ENCODE data around the gene PXT1.

The PXT1 gene

DNA sequence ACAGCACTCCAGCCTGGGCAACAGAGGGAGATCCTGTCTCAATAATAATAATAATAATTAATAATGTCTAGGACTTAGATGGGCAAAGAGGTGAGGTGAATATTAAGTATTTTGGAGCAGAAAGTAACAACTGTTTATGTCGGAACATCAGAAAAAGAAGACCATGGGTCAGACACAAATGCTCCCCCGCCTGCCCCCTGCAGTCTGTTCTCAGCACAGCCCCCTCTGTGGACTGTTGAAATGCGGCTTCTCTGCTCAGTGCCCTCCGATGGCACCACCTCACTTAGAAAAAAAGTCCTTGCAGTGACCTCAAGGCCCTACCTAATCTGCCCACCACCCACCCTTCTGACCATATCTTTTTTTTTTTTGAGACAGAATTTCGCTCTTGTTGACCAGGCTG is 50.0 kb downstream of the PXT1 start:
- Mint-ChIP-seq H3K27me3 (peaks cover 62% of the 10 kb centered on the region), H3K4me1 (peaks cover 8% of the 10 kb centered on the region), H3K36me3 (no peaks in the 10 kb centered on the region), H3K4me3 (no peak overlapping the region), H3K27ac (no peak overlapping the region), H3K9me3 (no peaks in the 10 kb centered on the region)
- CTCF ChIA-PET: no interaction called here
- DNase-seq: no peak

DNA sequence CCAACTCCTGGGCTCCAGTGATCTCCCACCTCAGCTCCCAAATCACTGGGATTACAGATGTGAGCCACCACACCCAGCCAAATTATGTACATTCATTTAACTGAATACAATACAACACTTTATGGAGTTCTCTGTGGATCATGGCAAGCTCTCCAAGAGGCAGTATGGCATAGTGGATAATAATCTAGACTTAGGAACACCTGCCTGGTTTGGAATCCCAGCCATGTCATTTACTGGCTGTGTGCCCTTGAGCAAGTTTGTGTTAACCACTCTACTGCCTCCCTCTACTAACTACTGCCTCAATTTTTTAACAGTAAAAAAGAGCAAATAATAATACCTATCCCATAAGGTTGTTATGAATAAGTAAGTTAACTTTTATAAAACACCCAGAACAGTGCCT is 53.3 kb downstream of the PXT1 start:
- no peak overlapping the region for H3K4me3 Mint-ChIP-seq

DNA sequence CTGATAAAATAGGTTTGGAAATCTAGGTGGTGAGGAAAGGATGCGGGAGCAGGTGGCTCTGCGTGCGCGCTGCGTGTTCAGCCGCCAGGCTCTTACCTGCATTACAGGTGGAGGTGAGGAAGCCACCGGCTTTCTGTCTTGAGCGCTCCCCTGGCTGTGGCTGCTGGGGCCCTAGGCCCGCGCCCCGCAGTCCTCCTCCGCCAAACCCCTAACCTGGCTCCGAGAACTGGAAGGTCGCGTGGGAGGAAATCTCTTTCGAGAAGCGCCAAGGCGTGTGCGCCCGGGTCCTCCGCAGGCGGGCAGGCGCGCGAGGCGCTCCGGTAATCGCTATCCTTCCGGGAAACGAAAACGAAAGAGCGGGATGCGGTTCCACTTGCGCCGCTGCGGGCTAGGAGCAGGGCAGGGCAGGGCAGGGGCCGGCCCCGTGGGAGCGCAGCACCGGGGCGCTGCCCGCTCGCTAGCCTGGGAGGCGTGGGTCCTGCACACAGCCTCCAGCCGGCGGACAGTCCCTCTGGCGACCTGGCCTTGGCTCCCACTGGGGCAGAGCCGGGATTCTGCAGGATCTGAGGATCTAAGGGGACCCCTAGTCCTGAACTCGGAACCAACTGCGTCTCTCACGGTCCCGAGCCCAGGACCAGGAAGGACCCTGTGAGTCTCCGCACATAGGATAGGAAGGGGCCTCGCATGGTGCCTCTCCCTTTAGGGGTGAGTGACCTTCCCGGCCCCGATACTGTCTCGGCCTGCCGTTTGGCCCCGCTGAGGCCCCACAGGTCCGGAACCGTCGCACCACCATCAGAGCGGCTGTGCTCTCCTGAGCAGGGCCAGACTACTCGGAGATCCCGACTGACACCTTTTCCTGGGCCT is 55.0 kb downstream of the PXT1 start, which contains the start of gene ETV7:
Gene ETV7 (minus strand): TSS at position 230 of the 864 bp plus-strand sequence. CDS start 128 bp downstream, at position 102.
- CTCF ChIA-PET: interaction anchor here (0.8 to 1.3 kb wide), 2 partner anchors 21 to 28 kb away, joined by 3 to 6 read pairs; no protein-coding TSS in a partner anchor
- H3K4me1 Mint-ChIP-seq: peaks cover 44% of the 10 kb centered on the region
- peaks cover 11% of the 10 kb centered on the region for H3K36me3 Mint-ChIP-seq
- peak within 1 kb of the TSS; percentile 76 for H3K27ac Mint-ChIP-seq
- H3K4me3 Mint-ChIP-seq: peak within 1 kb of the TSS; percentile 89
- peaks cover 56% of the 10 kb centered on the region for H3K27me3 Mint-ChIP-seq
- DNase-seq: peak; percentile 75
- H3K9me3 Mint-ChIP-seq: no peaks in the 10 kb centered on the region

More for the DNA sequence above, 53.3 kb downstream of the PXT1 start:
- Mint-ChIP-seq H3K27me3 (peaks cover 72% of the 10 kb centered on the region), H3K36me3 (peaks cover 7% of the 10 kb centered on the region), H3K4me1 (peaks cover 30% of the 10 kb centered on the region), H3K27ac (no peak overlapping the region), H3K9me3 (no peaks in the 10 kb centered on the region)
- CTCF ChIA-PET: no interaction called here
- DNase-seq: no peak

DNA sequence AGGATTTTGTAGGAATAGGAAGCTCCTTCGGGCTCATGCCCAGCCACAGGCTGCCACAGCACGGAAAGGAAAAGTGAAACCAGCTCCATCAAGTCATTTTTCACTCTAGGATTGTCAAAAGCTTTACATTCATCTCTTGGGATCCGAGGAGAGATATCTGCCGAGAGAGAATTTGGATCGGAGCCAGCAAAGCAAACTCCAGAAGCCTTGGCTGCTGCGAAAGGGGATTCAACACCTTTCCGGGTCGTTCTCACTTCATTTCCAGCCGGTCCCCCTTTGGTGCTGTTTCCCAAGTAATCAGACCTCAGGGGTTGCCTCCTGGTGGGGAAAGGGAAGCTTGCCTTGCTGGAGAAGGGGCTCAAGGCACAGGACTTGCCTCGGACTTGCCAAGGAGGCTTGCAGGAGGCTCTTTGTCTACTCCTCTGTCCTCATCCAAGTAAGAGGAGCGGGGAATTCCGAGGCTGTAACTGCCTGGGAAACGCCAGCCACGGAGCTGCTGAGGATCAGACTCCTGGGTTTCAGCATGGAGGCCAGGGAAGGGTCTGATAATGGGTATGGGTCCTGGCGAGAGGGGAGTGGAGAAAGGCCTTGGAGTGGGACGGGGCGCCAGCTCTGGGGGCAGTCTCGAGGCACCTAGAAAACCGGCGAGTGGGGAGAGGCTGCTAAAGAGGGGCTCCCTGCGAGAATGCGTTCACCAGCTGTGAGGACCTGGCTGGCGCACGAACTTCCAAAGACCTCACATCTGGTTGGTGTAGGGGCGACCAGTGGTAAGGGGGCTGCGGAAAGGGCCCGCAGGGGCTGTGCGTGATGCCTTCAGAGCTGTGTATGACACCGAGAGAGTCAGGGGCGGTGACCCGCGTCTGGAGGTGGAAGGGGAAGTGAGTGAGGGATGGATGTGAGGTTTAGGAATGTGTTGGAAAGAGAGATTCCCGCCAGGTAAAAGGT is 55.9 kb downstream of the PXT1 start:
- DNase-seq: peak; percentile 39
- peak overlapping the region; percentile 76 for H3K27ac Mint-ChIP-seq
- CTCF ChIA-PET: interaction anchor here (0.8 to 1.3 kb wide), 2 partner anchors 22 to 27 kb away, joined by 3 to 6 read pairs; no protein-coding TSS in a partner anchor

DNA sequence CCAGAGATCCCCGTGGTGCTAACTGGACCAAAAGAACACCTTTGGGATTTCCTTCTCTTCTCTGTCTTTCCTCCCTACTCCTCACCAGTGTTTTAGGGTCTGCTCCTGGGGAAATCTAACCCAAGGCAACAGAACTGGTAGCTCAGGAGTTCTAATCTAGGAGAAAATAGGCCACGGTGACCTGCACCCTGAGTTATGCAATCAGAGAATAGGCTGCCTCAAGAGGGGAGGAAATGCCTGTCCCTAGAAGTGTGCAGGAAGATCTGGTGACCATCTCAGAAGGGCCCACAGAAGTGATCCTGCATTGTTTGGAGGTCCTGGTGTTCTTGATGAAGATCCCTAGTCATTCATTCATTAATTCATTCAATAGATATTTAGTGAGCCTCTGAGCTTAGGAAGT is 58.6 kb downstream of the PXT1 start:
- CTCF ChIA-PET: no interaction called here
- H3K4me3 Mint-ChIP-seq: no peak overlapping the region
- no peak for DNase-seq
- no peak overlapping the region for H3K27ac Mint-ChIP-seq
- peaks cover 35% of the 10 kb centered on the region for H3K27me3 Mint-ChIP-seq
- peaks cover 44% of the 10 kb centered on the region for H3K4me1 Mint-ChIP-seq
- peaks cover 11% of the 10 kb centered on the region for H3K36me3 Mint-ChIP-seq
- H3K9me3 Mint-ChIP-seq: no peaks in the 10 kb centered on the region

More for the DNA sequence above, 55.9 kb downstream of the PXT1 start:
- H3K4me3 Mint-ChIP-seq: peak overlapping the region; percentile 89
- peaks cover 11% of the 10 kb centered on the region for H3K36me3 Mint-ChIP-seq
- peaks cover 44% of the 10 kb centered on the region for H3K4me1 Mint-ChIP-seq
- H3K27me3 Mint-ChIP-seq: peaks cover 47% of the 10 kb centered on the region
- H3K9me3 Mint-ChIP-seq: no peaks in the 10 kb centered on the region

DNA sequence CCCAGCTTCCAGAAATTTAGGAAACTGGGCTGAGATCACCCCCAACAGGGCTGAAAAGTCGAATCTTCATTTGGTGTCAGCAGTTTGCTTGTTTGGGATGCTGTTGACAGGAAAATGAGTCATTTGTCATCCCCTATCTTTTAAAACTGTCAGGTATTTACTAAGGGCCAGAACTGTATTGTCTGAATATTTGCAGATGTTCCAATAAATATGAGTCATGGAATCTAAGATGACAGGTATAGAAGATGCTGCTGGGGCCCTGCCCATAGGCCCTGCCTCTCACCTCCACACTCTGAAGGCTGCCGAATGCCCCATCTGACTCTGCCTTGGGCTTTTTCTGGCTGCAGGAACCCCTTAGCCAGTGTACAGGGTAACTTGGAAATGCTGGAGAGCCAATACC is 59.0 kb downstream of the PXT1 start:
- peaks cover 32% of the 10 kb centered on the region for H3K27me3 Mint-ChIP-seq
- H3K9me3 Mint-ChIP-seq: no peaks in the 10 kb centered on the region
- H3K36me3 Mint-ChIP-seq: peaks cover 11% of the 10 kb centered on the region
- no peak overlapping the region for H3K27ac Mint-ChIP-seq
- H3K4me3 Mint-ChIP-seq: no peak overlapping the region
- no peak for DNase-seq
- CTCF ChIA-PET: interaction anchor here (0.7 kb wide), 1 partner anchor 9 kb away, joined by 3 read pairs; no protein-coding TSS in a partner anchor
- peaks cover 44% of the 10 kb centered on the region for H3K4me1 Mint-ChIP-seq

DNA sequence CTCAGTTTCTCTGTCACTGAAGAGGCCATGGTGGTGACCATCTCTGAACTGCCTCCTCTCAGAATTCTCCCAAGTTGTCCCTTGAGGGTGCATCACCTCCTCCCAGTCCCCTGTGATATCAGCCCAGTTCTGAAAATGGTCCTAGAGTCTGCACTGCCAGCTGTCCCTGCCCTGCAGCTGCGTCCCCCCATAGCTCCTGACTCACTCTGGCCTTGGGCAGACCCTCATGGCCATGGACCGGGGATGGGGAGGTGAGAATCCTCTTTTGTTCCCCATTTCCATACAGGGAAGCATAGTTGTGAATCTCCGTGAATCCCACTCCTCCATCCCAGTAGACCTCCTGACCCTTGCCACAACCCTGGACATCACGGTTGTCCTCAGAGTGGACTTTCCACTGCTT is 59.7 kb downstream of the PXT1 start:
- H3K4me1 Mint-ChIP-seq: peaks cover 37% of the 10 kb centered on the region
- peaks cover 11% of the 10 kb centered on the region for H3K36me3 Mint-ChIP-seq
- H3K27ac Mint-ChIP-seq: no peak overlapping the region
- peaks cover 26% of the 10 kb centered on the region for H3K27me3 Mint-ChIP-seq
- no peak overlapping the region for H3K4me3 Mint-ChIP-seq
- no peak for DNase-seq
- no peaks in the 10 kb centered on the region for H3K9me3 Mint-ChIP-seq
- CTCF ChIA-PET: interaction anchor here (0.7 kb wide), 1 partner anchor 9 kb away, joined by 3 read pairs; no protein-coding TSS in a partner anchor

DNA sequence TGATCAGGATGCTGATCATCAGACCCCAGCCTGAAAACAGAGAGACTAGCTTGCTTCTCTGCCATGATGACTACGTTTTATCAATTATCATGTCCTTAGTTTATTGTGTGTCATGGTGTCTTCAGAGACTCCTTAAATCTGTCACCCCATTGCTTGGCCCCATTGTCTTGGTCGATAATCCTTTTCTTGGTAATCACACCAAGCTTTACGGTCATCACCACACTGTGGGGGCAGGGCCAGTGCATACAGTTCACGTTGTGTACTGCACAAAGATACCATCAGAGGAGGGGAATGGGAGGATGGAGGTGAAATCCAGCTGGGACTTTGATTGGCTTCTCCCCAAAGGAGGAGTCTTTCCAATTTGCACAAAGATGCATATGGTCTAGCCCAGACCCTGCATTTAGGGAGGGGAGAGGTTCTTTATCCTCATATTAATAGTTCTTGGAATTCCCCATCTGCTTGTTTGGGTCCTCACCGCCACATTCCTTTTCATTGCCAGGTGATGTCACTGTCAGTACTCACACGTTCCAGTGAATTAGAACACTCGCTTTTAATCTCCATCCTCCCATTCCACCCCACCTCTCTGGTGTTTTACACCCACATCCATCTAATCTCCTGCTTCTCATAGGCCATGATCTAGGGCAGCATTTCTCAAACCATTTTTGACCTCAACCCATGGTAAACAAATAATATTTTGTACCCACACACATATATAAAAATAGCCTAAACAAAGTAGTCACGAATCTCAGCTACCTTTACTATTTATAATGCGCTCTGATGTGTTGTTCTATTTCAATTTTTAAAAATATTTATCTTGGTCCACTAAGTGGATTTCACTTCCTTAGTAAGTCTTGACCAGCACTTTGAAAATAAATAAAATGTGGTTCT is 60.9 kb downstream of the PXT1 start:
- no peaks in the 10 kb centered on the region for H3K9me3 Mint-ChIP-seq
- peaks cover 28% of the 10 kb centered on the region for H3K4me1 Mint-ChIP-seq
- no peak overlapping the region for H3K4me3 Mint-ChIP-seq
- no peak overlapping the region for H3K27ac Mint-ChIP-seq
- peaks cover 13% of the 10 kb centered on the region for H3K27me3 Mint-ChIP-seq
- H3K36me3 Mint-ChIP-seq: peaks cover 6% of the 10 kb centered on the region
- DNase-seq: no peak
- CTCF ChIA-PET: interaction anchor here (1.0 to 1.5 kb wide), 4 partner anchors 10 to 41 kb away, joined by 3 to 4 read pairs (median 3); no protein-coding TSS in a partner anchor

DNA sequence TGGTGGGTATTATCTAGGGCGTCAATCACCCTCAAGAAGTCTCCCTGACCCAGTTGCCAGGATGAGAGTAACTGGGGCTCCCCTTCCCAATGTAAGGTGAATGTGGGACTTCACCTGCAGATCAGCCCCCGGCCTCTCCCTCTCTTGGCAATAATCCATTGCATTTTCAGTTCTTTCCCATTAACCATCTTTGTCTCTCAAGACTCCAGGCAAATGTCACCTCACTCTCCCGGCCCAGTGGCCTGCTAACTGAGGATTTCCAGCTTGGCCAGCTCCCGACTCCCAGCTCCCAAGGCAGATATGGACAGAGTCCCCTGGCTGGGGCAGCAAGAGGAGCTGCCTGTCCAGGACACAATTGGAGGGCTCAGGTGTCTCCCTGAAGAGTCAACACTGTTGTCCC is 62.5 kb downstream of the PXT1 start:
- DNase-seq: no peak
- H3K9me3 Mint-ChIP-seq: no peaks in the 10 kb centered on the region
- peaks cover 14% of the 10 kb centered on the region for H3K4me1 Mint-ChIP-seq
- H3K27me3 Mint-ChIP-seq: no peaks in the 10 kb centered on the region
- H3K36me3 Mint-ChIP-seq: peaks cover 5% of the 10 kb centered on the region
- no peak overlapping the region for H3K27ac Mint-ChIP-seq
- CTCF ChIA-PET: no interaction called here
- H3K4me3 Mint-ChIP-seq: no peak overlapping the region

DNA sequence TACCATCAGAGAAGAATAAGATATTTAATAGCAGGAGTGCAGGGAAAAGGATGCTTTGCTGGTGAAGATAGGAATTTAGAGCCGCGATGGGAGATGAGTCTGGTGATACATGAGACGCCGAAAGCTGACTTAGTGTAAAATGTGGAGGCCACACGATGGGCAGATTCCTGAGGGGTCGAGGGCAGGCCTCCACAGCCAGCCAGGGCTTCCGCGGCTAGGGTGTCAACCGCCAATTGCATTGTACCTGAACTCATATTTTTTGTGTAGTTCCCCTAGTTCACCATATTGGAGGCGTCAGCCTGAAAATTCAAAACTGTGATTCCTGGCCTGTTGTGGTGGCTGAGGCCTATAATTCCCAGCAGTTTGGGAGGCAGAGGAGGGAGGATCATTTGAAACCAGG is 63.7 kb downstream of the PXT1 start:
- CTCF ChIA-PET: no interaction called here

DNA sequence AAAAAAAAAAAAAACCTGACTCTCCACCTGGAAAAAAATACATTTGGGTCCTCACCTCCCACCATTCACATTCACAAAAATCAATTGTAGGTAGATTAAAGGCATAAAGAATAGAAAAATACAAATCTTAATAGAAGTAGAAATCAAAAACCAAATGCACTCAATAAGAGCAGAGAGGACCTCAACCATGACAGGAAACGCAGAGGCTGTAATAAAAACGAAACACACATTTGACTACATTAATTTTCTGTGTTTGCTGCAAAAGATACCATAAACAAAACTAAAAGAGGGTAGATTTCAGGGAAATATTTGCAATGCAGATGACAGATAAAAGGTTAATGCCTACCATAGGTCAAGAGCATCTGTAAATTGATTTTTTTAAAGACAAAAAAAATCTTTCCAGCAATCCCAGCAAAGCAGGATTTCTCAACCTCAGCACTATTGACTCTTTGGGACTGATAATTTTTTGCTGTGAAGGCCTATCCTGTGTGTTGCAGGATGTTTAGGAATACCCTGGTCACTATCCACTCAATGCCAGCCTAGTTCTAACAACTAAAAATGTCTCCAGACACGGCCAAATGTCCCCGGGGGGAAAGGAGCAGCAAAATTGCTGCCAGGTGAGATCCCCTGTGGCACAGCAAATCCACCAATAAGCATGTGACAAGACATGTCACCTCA is 64.3 kb downstream of the PXT1 start:
- no peaks in the 10 kb centered on the region for H3K9me3 Mint-ChIP-seq
- H3K36me3 Mint-ChIP-seq: peaks cover 6% of the 10 kb centered on the region
- H3K27me3 Mint-ChIP-seq: no peaks in the 10 kb centered on the region
- no peak overlapping the region for H3K27ac Mint-ChIP-seq
- H3K4me1 Mint-ChIP-seq: peaks cover 5% of the 10 kb centered on the region
- no peak overlapping the region for H3K4me3 Mint-ChIP-seq
- no peak for DNase-seq
- CTCF ChIA-PET: no interaction called here

More for the DNA sequence above, 63.7 kb downstream of the PXT1 start:
- Mint-ChIP-seq H3K4me3 (no peak overlapping the region), H3K36me3 (peaks cover 6% of the 10 kb centered on the region), H3K4me1 (peaks cover 11% of the 10 kb centered on the region), H3K27me3 (no peaks in the 10 kb centered on the region), H3K27ac (no peak overlapping the region), H3K9me3 (no peaks in the 10 kb centered on the region)
- no peak for DNase-seq

DNA sequence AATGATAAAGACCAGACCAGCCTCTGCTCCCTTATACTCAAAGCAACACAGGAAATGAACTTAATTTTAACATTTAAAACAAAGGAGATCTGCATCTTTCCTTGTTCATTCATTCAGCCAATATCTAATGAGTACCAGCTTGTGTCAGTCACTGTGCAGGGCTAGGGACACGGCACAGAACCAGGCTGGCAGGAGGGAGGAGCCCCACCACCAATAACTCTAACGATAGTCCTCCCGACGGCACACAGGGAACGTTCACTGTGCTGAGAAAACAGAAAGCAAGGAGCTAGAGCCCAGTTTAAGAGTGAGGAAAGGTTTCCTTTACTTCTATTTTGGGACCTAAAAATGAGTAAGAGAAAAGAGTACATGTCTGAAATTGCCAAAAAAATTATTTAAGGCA is 65.1 kb downstream of the PXT1 start:
- no peak overlapping the region for H3K4me3 Mint-ChIP-seq
- no peak overlapping the region for H3K27ac Mint-ChIP-seq
- no peaks in the 10 kb centered on the region for H3K4me1 Mint-ChIP-seq
- no peak for DNase-seq
- no peaks in the 10 kb centered on the region for H3K9me3 Mint-ChIP-seq
- H3K27me3 Mint-ChIP-seq: no peaks in the 10 kb centered on the region
- CTCF ChIA-PET: no interaction called here
- H3K36me3 Mint-ChIP-seq: peaks cover 5% of the 10 kb centered on the region

DNA sequence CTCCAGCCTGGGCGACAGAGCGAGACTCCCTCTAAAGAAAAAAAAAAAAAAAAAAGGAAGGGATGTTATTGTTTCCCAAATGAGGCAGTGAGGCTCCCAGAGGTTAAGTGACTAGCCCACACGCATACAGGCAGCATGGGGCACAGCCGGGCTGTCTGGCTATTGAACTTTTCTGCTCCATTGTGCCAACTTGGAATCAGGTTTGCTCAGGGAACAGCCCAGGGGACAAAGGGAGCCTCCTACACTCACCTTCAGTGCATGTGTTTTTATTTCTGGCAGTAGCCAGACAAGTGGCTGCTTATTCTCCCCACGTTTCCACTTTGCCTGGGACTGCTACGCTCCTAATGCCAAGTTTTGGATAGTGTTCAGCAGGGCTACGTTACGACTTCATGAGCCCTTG is 65.9 kb downstream of the PXT1 start:
- no peak for DNase-seq
- no peaks in the 10 kb centered on the region for H3K4me1 Mint-ChIP-seq
- H3K36me3 Mint-ChIP-seq: peaks cover 5% of the 10 kb centered on the region
- no peaks in the 10 kb centered on the region for H3K9me3 Mint-ChIP-seq
- CTCF ChIA-PET: no interaction called here
- peaks cover 4% of the 10 kb centered on the region for H3K27me3 Mint-ChIP-seq
- H3K27ac Mint-ChIP-seq: no peak overlapping the region
- no peak overlapping the region for H3K4me3 Mint-ChIP-seq

Measured in activated naive CD4-positive, alpha-beta T cell treated with anti-CD3 and anti-CD28 coated beads, Interleukin-2, amount 10 ng/mL, durations not matched to agents 7 days and 5 days (primary cell).